ENCODE results near the gene FBXW11. TPM values are rescaled to one million over a fixed set of nuclear protein-coding genes. Genes with fewer than 3 reads are reported as not detected.
"Not testable (repeated sequence)": the region's sequence is repeated elsewhere in the genome, so short reads cannot be mapped to it uniquely, and the experiment has no call there.

The FBXW11 gene
- total RNA-seq, 1 experiment from 2014 or later, result 52.2 TPM

DNA sequence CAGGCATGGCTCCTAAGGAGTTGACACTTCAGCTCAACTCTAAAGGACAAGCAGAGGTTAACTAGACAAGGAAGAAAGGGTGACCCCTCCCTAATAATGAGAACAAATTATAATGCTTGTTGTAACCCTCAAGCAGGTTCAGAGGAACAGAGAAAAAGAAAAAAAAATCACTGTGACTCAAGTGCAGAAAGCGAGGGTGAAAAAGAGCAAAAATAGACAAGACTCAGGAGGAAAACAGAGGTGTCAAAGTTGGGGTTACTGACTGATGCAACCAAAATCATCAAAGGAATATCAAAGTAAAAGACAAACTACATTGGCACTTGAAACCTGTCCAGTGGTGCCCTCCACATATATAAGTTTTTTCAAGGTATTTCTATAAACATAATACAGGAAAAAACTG lies 28.4 kb downstream of the FBXW11 start (continued):
- TF ChIP-seq, protein P1, sequence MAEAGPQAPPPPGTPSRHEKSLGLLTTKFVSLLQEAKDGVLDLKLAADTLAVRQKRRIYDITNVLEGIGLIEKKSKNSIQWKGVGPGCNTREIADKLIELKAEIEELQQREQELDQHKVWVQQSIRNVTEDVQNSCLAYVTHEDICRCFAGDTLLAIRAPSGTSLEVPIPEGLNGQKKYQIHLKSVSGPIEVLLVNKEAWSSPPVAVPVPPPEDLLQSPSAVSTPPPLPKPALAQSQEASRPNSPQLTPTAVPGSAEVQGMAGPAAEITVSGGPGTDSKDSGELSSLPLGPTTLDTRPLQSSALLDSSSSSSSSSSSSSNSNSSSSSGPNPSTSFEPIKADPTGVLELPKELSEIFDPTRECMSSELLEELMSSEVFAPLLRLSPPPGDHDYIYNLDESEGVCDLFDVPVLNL (CRISPR knock-in tag; IDR thresholded peaks at IDR 0.05; ENCODE audit: borderline replicate concordance, low read depth), result no peak
- TF ChIP-seq, protein P2, sequence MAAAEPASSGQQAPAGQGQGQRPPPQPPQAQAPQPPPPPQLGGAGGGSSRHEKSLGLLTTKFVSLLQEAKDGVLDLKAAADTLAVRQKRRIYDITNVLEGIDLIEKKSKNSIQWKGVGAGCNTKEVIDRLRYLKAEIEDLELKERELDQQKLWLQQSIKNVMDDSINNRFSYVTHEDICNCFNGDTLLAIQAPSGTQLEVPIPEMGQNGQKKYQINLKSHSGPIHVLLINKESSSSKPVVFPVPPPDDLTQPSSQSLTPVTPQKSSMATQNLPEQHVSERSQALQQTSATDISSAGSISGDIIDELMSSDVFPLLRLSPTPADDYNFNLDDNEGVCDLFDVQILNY (CRISPR knock-in tag; IDR thresholded peaks at IDR 0.05), result no peak

DNA sequence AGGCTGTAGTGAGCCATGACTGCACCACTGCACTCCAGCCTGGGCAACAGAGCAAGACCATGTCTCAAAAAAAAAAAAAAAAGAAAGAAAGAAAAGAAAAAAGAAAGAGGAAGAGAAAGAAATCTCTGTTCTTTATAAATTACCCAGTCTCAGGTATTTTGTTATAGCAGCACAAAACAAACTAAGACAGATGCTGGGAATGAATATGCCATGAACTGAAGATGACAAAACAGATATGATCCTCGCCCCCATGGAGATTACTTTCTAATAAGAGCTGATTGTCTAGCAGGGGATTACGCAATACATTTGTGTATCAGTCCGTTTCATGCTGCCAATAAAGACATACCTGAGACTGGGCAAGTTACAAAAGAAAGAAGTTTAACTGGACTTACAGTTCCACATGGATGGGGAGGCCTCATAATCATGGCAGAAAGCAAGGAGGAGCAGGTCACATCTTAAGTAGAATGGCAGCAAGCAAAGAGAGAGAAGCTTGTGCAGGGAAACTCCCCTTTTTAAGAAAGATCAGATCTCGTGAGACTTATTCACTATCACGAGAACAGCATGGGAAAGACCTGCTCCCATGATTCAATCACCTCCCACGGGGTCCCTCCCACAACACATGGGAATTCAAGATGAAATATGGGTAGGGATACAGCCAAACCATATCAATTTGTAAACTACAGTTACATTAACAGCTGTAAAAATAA lies 29.0 kb downstream of the FBXW11 start:
- CTCF ChIA-PET, result interaction anchor here (1.0 kb wide), 1 partner anchor 64 kb away, joined by 3 read pairs; no protein-coding TSS in a partner anchor
- POLR2A ChIA-PET, result interaction anchor here (0.6 to 0.7 kb wide), 2 partner anchors 16 to 82 kb away, joined by 3 to 4 read pairs; no protein-coding TSS in a partner anchor
- DNase-seq (ENCODE audit: low spot score); ATAC-seq; H3K27me3 Mint-ChIP-seq (ENCODE audit: low read depth): not testable (repeated sequence)
- peaks cover 14% of the 10 kb centered on the region for H3K36me3 Mint-ChIP-seq
- peak overlapping the region; percentile 55 for H3K4me3 Mint-ChIP-seq
- H3K4me1 Mint-ChIP-seq, result peaks cover 84% of the 10 kb centered on the region
- H3K27ac Mint-ChIP-seq, result peak overlapping the region; percentile 88
- H3K9me3 Mint-ChIP-seq, result peaks cover 10% of the 10 kb centered on the region

DNA sequence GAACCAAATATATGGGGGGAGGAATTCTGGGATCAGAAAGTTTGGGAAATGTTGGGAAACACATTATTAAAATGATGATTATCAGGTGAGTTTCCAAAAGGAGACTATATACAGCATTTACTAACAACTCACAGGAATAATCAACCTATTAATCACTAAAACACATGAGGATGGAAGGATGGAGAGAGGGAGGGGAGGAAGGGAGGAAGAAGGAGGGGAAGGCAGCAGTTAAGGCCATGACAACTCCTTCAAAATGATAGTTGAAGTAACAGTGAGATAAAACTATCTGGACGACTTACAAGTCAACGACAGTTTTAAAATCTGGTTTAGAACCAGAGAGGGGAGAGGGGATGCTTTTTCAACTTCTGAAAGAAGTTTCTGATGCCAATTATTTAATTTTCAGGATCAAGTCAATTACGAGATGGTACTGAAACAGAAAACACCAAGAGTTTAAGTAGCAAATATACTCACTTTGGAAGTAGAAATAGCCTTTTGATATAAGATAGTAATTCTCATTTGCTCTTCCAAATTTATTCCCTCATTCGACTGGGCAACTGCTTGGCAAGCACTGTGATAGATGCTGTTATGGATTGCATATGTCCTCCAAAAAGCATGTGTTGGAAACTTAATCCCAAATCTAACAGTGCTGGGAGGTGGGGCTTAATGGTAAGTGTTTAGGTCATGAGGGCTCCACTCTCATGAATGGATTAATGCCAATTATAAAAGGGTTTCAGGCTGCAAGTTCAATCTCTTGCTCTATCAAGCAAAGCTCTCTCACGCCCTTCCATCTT lies 30.4 kb downstream of the FBXW11 start:
- ATAC-seq (no peak), DNase-seq (ENCODE audit: low spot score) (no peak)
- CTCF ChIA-PET, result interaction anchor here (0.7 to 1.0 kb wide), 3 partner anchors 18 to 72 kb away, joined by 3 to 4 read pairs (median 3); no protein-coding TSS in a partner anchor
- Mint-ChIP-seq H3K4me3 (no peak overlapping the region; the same call in 1 of the 2 replicates), H3K27ac (peak overlapping the region; percentile 94), H3K36me3 (peaks cover 14% of the 10 kb centered on the region), H3K4me1 (peaks cover 82% of the 10 kb centered on the region), H3K9me3 (peaks cover 10% of the 10 kb centered on the region), H3K27me3 (ENCODE audit: low read depth) (peaks cover 5% of the 10 kb centered on the region; the same call in 1 of the 2 replicates)
- TF ChIP-seq TCF7 (CRISPR knock-in tag; IDR thresholded peaks at IDR 0.05; ENCODE audit: low read depth), result no peak
- TF ChIP-seq IRF2 (CRISPR knock-in tag; IDR thresholded peaks at IDR 0.05; ENCODE audit: borderline replicate concordance, low read depth), result no peak
- TF ChIP-seq ZNF416 (CRISPR knock-in tag; IDR thresholded peaks at IDR 0.05), result no peak
- TF ChIP-seq SMAD3 (CRISPR knock-in tag; IDR thresholded peaks at IDR 0.05; ENCODE audit: borderline replicate concordance), result no peak
- no peak for TF ChIP-seq ZNF671 (CRISPR knock-in tag; IDR thresholded peaks at IDR 0.05)
- no peak for TF ChIP-seq GTF2I (CRISPR knock-in tag; conservative IDR thresholded peaks at IDR 0.05)
- TF ChIP-seq CBFB (CRISPR knock-in tag; IDR thresholded peaks at IDR 0.05; ENCODE audit: low read depth), result no peak
- no peak for TF ChIP-seq NFE2L1 (CRISPR knock-in tag; IDR thresholded peaks at IDR 0.05)
- TF ChIP-seq CREB1 (CRISPR knock-in tag; IDR thresholded peaks at IDR 0.05), result no peak
- TF ChIP-seq CREM (CRISPR knock-in tag; IDR thresholded peaks at IDR 0.05), result no peak
- TF ChIP-seq, protein P3, sequence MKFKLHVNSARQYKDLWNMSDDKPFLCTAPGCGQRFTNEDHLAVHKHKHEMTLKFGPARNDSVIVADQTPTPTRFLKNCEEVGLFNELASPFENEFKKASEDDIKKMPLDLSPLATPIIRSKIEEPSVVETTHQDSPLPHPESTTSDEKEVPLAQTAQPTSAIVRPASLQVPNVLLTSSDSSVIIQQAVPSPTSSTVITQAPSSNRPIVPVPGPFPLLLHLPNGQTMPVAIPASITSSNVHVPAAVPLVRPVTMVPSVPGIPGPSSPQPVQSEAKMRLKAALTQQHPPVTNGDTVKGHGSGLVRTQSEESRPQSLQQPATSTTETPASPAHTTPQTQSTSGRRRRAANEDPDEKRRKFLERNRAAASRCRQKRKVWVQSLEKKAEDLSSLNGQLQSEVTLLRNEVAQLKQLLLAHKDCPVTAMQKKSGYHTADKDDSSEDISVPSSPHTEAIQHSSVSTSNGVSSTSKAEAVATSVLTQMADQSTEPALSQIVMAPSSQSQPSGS (CRISPR knock-in tag; IDR thresholded peaks at IDR 0.05; ENCODE audit: borderline replicate concordance, low read depth), result no peak
- TF ChIP-seq, protein P4, sequence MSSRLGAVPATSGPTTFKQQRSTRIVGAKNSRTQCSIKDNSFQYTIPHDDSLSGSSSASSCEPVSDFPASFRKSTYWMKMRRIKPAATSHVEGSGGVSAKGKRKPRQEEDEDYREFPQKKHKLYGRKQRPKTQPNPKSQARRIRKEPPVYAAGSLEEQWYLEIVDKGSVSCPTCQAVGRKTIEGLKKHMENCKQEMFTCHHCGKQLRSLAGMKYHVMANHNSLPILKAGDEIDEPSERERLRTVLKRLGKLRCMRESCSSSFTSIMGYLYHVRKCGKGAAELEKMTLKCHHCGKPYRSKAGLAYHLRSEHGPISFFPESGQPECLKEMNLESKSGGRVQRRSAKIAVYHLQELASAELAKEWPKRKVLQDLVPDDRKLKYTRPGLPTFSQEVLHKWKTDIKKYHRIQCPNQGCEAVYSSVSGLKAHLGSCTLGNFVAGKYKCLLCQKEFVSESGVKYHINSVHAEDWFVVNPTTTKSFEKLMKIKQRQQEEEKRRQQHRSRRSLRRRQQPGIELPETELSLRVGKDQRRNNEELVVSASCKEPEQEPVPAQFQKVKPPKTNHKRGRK (CRISPR knock-in tag; IDR thresholded peaks at IDR 0.05; ENCODE audit: borderline replicate concordance), result no peak
- TF ChIP-seq, protein P5, sequence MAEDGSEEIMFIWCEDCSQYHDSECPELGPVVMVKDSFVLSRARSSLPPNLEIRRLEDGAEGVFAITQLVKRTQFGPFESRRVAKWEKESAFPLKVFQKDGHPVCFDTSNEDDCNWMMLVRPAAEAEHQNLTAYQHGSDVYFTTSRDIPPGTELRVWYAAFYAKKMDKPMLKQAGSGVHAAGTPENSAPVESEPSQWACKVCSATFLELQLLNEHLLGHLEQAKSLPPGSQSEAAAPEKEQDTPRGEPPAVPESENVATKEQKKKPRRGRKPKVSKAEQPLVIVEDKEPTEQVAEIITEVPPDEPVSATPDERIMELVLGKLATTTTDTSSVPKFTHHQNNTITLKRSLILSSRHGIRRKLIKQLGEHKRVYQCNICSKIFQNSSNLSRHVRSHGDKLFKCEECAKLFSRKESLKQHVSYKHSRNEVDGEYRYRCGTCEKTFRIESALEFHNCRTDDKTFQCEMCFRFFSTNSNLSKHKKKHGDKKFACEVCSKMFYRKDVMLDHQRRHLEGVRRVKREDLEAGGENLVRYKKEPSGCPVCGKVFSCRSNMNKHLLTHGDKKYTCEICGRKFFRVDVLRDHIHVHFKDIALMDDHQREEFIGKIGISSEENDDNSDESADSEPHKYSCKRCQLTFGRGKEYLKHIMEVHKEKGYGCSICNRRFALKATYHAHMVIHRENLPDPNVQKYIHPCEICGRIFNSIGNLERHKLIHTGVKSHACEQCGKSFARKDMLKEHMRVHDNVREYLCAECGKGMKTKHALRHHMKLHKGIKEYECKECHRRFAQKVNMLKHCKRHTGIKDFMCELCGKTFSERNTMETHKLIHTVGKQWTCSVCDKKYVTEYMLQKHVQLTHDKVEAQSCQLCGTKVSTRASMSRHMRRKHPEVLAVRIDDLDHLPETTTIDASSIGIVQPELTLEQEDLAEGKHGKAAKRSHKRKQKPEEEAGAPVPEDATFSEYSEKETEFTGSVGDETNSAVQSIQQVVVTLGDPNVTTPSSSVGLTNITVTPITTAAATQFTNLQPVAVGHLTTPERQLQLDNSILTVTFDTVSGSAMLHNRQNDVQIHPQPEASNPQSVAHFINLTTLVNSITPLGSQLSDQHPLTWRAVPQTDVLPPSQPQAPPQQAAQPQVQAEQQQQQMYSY (CRISPR knock-in tag; IDR thresholded peaks at IDR 0.05), result no peak
- TF ChIP-seq ZNF121 (CRISPR knock-in tag; IDR thresholded peaks at IDR 0.05), result no peak
- no peak for TF ChIP-seq NFYB (CRISPR knock-in tag; conservative IDR thresholded peaks at IDR 0.05; ENCODE audit: low read depth)
- no peak for TF ChIP-seq PRRX2 (CRISPR knock-in tag; IDR thresholded peaks at IDR 0.05)
- no peak for TF ChIP-seq JAZF1 (CRISPR knock-in tag; IDR thresholded peaks at IDR 0.05)
- TF ChIP-seq, protein P6, sequence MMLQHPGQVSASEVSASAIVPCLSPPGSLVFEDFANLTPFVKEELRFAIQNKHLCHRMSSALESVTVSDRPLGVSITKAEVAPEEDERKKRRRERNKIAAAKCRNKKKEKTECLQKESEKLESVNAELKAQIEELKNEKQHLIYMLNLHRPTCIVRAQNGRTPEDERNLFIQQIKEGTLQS (CRISPR knock-in tag; conservative IDR thresholded peaks at IDR 0.05), result no peak
- POLR2A ChIA-PET, result interaction anchor here (0.6 to 0.7 kb wide), 2 partner anchors 15 to 83 kb away, joined by 3 to 4 read pairs; no protein-coding TSS in a partner anchor
